Spleen (tissue), 7 donors: Measurements from ENCODE around the gene CIAO3.

Experiments
- CTCF ChIP-seq, 11 experiments: fragments of 200-600 bp in 7 of 11; fragments of 450-650 bp in 4 of 11; sonication (generic) in 4 of 11; IDR thresholded peaks in 8 of 11; conservative IDR thresholded peaks in 3 of 11; 1 replicate in 7 of 11; 2 replicates in 4 of 11; pipeline versions ENCODE4 v1.4.0 to v1.8.0; 2016 to 2021; ENCODE audit warnings: antibody characterized with exemption in 11 of 11, inconsistent platforms in 4 of 11, mild to moderate bottlenecking in 1 of 11
- POLR2AphosphoS5 ChIP-seq, 3 donors: sonication (generic); formaldehyde crosslinking; IDR thresholded peaks; one replicate each; pipeline ENCODE4 v1.5.1; 2017; ENCODE audit warnings: antibody characterized with exemption in 3 of 3
- donor health status: DM: no; HTN: no; CAD: no; lungs with moderate emphysema.
- donor health status: DM: no; HTN: no; CAD: no.
- donor health status: DM: no; HTN: no; CAD: no.

- no peak for TF ChIP-seq CTCF (IDR thresholded peaks at IDR 0.05 in 8 of 11, conservative IDR thresholded peaks at IDR 0.05 in 3 of 11)
- TF ChIP-seq POLR2AphosphoS5 (IDR thresholded peaks at IDR 0.05): no peak
Observed at GRCh38 chr16:772959-773358, 32.2 kb upstream of the CIAO3 start.
